NCI-H82 (cell line): Measurements from ENCODE around the gene FGF8.
"Not testable (repeated sequence)": the region's sequence is repeated elsewhere in the genome, so short reads cannot be mapped to it uniquely, and the experiment has no call there.

ENCODE experiments used
- DNase-seq: peaks from one replicate; lab custom pipeline; 2025; lab: John Stamatoyannopoulos, UW

FGF8 gene, protein sequence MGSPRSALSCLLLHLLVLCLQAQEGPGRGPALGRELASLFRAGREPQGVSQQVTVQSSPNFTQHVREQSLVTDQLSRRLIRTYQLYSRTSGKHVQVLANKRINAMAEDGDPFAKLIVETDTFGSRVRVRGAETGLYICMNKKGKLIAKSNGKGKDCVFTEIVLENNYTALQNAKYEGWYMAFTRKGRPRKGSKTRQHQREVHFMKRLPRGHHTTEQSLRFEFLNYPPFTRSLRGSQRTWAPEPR

DNA sequence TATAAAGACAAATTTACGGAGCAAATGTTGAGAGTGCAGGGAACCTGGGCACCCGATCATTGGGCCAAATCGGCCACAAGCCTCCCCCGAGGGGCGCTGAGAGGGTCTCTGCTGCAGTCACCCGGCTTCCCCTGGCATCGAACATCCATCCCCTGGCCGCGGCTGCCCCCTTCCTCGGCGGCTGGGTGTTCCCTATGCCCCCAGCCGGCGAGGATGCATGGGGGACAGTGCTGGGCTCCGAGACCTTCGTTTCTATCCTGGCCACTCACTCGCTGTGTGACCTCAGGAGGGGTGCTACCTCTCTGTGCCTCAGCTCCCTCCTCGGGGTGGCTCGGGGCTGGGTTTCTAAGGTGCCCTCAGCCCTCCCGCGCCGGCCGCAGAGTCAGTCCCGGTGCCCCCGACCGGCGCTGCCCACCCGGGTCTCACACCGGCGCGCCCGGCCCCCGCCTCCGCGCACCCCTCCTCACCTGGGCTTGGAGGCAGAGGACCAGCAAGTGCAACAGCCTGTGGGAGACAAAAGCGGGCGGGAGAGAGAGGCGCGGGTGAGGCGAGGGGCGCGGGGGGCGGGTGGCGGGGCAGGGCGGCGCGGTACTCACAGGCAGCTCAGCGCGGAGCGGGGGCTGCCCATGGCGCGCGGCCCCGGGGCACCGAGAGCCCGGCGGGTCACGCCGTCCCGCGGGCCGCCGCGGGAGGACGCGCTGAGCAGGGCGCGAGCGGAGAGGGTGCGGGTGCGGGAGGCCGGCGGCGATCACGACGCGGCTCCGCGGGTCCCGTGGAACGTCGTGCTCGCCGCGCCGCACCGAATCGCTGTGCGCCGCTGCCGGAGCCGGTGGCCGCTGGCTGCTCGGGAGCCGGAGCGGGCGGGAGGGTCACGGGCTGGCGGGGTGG lies at the start of gene FGF8:
TSS of gene FGF8 (minus strand) at position 842 of the 888 bp plus-strand sequence. CDS start at position 628, 214 bp downstream.
- DNase-seq = no peak

DNA sequence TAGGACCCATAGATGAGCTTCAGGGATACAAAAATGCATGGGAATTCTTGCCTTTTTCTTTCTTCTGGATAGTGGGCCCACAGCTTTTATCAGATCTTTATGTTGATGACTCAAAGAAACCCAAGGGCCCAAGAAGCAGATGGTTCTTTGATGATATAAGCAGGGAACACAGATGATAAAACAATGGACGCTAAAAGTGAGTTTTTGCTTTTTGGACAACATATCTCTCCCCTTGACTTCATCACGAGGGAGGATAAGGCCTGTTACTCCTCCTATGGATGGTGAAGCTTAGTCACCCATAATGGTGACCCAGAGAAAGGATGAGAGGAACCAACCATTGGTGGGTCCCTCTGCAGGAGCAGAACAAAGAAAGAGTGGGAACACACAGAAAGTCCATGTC lies 48.8 kb upstream of the FGF8 start:
- DNase-seq = no peak

DNA sequence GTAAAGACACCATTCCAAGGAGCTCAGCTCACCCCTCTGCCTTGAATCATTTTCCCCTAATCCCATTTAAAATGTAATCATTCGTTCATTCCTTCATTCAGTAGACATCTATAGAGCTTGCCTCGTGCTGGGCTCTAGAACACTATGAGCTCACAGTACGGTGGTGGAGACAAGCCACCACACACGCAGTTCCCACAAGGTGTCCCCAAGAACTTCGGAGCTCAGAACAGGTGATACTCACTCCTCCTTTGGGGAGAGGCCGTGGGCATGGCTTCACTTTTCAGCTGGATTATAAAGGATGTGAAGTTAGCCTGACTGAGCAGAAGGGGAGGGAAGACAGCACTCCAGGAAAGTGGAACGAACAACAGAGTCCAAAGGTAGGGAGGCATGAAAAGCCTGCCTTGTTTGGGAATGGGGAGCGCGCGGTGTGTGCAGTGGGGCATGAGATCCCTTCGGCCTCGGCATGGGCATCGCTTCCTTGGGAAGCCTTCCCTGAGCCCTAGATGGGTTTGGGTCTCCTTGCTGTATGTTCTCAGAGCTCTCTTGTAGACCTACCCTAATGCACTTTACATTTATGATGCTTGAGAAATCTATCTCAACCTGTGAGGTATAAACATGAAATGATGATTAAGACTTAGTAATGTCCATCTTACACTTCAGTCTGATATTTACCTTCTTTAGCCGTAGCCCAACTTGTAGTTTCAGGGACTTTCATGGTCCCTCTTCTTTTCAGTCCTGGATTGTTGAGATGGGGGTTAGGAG lies 43.1 kb upstream of the FGF8 start:
- peak; percentile 89 for DNase-seq

DNA sequence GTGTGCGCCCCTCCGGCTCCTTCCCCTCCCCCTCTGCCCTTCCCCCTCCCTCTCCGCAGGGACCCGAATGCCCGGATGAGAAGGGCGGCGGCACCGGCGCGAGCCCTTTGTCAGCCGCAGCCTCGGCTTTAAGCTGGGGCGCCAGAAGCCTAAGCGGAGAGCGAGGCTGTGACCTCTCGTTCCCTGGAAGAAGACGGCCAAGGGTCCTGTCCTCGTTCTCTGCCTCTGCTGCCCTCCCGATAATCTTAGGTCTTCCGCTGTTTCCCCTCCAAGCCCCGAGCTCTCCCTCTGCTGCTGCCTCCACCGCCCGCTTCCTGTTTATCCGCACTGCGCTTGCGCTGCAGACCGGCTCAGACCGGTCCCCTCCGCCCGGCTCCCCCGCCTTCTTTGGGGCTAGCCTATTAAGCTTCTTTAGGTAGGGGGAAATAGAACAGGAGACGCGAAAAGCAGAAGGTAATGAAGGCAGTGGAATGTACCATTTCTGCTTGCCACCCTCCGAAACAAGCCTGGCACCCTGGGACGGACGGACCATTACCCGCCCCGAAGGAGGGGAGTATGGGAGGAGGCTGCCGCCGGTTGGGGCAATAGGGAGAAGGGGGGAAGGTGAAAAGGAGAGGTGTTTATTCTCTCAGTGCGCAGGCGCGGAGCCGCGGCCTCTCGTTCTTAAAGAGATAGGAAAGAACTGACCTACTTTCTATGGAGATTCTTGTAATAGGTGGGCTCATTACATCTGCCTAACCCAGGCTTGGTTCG lies 42.4 kb upstream of the FGF8 start, which contains the start of gene OGA:
TSS of gene OGA (minus strand) at position 326 of the 753 bp plus-strand sequence. CDS start 422 bp downstream, outside the sequence.
- peak; percentile 99 for DNase-seq

DNA sequence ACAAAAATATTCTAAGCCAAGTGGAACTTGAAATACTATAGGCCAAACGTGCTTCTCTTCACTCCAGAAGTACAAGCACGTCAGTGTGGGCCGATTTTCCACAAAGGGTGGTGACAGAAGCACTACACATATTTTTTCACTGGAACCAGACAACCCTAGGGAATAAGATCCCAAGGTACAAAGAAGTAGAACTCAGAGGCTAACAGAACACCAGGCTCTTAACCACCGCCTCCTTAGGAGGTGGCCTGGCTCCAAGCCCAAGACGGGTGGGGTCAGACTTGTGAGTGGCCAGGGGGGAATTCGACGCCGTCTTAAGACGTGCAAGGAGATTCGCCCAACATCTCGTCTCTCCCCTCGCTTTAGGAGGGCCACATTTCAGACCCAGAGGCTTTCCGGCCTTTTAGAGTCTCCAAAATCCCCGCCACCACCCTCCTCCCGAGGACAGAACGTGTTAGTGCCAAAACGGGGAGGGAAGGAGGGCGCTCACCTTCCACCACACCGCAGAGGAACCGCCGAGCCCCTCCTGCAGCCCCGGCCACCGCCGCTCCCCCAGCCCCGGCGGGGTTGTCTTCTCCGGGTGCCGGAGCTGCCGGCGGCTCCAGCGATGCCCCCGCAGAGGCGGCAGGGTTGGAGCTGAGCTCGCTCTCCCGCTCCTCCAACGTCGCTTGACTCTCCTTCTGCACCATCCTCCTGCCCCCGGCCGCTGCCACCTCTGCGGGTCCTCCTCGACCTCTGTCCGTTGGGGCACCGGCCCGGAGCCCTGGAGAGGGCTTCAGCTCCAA lies 41.6 kb upstream of the FGF8 start:
- DNase-seq = peak; percentile 81

DNA sequence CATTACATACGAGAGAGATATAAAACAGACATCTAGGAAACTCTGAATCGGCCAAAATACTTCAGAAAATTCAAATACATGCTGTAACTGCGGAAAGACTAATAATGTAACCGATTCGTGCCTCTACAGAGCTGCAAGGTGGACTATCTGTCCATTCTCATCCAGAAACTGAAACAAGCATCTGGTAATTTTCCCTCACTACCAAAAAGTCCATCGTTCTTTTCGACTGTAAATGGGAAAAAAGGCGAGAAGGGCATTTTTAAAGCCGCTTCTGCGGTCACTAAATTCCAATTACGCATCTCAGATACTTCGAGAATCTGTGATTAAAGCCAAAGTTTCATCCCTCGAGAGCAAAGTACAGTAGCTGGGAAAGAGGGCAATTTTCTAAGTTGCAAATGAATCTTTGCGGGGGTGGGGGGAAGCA lies 41.0 kb upstream of the FGF8 start:
- DNase-seq = no peak

DNA sequence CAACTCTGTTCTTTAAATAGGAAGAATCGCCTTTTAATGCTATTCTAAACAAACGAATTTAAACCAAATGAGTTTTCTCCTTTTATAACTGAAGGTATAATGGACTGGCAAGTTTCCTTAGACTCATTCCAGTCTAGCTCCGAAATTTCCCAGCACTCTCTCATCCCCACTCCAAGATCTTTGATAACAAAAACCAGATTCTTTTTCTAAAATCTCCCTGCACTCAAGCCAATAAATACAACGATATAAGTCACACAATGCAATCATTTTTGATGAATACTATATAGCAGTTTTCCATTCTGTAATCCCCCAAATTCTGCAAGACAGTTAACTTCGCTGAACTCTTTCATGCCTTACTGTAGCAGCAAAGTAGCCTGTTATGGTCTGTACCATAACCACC lies 40.5 kb upstream of the FGF8 start:
- no peak for DNase-seq

DNA sequence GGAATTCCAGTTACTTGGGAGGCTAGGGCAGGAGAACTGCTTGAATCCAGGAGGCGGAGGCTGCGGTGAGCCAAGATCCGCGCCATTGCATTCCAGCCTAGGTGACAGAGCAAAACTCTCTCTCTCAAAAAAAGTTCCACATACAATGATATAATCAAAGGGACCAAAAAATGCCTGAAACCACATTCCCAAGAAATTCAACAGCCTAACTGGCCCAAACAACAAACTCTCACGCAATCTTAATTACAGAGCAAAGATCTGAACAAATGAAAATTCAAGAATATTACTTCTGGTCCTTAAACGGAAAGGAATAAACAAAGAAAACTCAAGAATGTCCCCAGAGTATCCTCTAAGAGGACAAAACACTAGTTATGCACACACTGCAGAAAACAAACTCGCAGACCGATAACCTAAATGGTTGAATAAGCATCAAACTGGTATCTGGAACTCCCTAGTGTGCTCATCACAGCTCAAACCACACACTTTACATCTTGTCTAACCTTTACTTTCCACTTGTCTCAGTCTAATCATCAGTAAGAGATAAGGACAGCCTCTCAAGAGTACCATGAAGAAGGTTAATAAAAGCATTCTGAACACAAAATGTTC lies 38.7 kb upstream of the FGF8 start:
- DNase-seq = no peak

DNA sequence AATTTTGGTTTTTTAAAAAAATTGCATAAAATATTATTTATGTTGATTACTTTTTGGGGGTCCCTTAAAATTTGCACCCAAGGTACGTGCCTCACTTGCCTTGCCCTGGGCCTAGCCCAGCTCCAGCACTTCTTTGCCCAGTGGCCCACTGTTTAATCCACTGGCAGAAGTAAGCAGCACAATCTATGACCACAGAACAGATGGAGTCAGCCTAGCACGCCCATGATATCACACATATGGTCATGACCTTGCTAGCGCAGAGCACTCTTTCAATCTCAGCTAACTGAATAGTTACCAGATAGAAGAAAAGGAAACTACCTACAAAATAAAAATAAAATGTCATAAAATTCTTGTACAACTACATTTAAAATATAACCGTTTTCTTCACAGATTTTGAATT lies 36.7 kb upstream of the FGF8 start:
- DNase-seq = peak; percentile 43

DNA sequence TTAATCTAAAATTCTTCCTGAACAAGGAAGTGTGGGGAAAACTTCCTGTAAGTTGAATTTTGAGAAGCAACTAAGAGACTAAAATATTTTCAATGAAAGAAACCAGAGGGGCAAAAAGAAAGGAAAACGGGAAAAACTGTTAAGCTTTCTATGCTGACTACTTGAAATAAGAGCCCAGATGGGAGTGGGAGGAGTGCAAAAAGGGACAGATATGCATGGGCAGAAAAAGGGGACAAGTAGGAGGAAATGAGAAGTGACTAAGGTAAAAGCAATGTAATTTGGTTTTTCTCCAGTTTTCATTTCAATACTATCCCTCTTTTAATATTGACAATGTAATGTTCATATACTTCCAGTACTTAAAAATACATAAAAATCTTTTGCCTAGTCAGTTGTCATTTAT lies 31.2 kb upstream of the FGF8 start:
- no peak for DNase-seq

DNA sequence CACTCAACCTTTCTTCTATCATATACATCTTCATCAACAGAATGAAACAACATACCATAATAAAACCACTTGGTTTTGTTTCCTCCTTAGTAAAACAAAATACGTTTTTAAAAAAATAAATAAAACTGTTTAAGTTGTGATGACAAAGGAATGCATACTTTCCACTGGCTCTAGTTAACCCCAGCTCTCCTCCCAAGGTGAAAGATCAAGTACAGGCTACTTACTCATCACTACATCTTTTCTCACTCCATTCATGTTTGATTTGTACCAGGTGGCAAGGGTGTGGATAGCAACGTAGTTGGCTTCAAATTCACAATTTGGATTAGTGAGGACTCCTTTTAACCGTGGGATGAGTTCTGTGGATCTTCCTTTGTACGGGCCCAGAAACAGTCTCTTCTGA lies 27.6 kb upstream of the FGF8 start:
- no peak for DNase-seq

DNA sequence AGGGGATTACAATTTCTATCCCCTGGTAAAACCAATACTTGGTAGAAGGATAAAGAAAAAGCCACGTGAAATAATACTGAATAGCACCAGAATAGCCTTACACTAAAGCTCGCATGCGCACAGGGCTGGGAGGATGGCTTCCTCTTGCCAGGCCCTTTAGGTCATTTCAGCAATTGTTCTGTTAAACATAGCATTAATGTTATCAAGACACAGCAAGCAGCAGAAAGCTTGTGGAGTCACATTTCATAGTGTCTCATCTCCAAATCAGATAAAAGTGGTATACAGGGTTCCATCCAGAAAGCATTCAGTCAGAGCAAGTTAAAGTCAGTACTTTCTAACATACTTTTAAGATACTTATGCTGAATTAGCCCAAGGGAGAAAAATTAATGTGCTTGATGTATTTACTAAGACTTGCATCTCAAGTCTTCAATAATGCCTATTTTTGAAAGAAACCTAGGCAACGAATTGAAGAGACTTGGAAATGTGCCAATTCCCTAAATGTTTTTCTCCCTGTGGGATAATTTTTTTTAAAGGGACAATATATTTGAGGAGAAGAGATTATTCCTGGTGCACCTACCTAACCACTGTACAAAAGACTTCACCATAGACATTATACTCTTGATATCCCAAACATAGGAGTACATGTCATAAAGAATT lies 21.6 kb upstream of the FGF8 start:
- DNase-seq = no peak

DNA sequence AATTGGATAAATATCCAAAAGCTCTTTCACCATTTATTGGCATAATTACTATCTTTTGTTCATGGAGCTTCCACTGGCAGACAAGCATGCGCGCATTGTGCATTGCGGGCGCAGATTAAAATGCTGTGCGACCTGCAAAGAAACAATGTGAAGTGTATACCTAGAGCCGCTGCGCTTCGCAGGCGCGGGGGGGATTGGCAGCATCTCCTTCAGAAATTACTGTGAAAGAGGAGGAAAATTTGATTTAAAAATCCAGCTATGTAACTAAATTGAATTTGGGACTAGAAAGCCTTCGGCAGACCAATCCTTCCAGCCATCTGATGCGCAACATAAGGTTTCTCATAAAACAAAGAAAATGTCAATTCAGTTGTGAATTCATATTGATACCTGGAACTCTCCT lies 17.6 kb upstream of the FGF8 start:
- no peak for DNase-seq

DNA sequence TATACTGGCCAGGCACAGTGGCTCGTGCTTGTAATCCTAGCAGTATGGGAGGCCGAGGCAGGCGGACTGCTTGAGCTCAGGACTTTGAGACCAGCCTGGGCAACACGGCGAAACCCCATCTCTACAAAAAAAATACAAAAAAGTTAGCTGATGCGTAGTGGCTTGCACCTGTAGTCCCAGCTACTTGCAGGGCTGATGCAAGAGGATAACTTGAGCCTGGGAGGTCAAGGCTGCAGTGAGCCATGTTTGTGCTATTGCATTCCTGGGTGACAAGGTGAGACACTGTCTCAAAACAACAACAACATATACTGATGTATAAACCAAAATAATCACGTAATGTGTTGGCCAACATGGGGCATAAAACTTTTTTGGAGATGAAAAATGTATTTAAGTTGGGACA lies 13.8 kb upstream of the FGF8 start:
- DNase-seq = no peak

DNA sequence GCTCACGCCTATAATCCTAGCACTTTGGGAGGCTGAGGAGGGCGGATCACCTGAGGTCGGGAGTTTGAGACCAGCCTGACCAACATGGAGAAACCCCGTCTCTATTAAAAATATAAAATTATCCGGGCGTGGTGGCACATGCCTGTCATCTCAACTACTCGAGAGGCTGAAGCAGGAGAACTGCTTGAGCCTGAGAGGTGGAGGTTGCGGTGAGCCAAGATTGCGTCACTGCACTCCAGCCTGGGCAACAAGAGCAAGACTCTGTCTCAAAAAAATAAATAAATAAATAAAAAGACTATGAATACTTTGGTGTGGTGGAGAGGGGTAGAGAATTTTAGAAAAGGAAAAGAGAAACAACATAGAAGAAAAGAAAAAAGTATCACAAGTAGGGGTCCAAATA lies 13.3 kb upstream of the FGF8 start:
- not testable (repeated sequence) for DNase-seq

DNA sequence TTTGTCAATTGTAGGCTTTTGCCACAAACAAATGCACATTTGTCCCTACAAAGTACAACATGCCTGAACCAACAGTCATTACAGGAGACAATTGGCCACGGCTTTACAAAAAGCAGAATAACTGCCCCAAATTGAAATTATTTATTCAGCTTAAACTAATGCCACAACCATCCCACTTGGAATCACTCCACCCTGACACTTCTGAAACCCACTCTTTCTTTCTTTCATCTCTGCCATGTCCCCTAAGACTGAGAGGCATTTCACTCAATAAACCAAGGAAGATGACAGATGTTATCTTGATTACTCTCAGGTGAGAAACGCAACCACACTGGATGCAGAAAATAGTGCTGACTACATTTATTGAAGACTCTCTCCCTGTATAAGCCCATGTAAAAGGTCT lies 9.9 kb upstream of the FGF8 start:
- DNase-seq = no peak

DNA sequence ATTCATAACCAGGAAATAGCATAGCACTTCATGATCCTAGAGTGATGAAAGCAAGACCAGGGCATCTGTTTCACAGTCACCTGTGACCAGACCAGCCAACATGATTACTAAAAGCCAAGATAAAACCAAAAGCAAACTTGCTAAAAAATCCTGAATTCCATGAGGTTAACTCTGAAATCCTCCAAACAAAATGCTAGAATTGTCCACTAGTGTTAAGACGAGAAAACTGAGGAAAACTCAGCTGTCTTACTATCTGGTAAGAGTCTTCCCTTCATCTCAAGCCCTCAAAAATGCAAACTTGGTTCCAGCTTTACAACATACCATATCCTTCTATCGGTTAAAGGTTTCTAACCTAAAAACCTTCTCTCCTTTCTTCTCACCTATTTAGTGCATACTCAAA lies 8.6 kb upstream of the FGF8 start:
- no peak for DNase-seq

DNA sequence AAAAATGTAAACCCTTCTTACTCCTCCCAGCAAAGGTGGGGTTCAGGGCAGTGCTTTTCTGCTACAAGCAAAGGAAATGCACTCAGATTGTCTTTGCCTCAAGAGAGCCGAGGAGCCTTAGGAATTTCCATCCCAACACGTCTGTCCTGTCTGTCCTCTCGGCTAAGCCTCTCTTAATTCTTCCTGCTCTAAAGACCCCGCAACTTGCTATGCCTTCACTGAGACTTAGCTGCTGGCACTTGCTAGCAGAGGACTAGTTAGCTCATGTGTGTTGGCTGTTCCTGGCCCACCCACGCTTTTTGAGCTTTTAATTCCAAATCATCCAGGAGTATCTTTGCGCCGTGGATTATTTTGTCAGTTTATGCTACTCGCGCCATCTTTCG lies 7.8 kb upstream of the FGF8 start:
- peak; percentile 77 for DNase-seq

DNA sequence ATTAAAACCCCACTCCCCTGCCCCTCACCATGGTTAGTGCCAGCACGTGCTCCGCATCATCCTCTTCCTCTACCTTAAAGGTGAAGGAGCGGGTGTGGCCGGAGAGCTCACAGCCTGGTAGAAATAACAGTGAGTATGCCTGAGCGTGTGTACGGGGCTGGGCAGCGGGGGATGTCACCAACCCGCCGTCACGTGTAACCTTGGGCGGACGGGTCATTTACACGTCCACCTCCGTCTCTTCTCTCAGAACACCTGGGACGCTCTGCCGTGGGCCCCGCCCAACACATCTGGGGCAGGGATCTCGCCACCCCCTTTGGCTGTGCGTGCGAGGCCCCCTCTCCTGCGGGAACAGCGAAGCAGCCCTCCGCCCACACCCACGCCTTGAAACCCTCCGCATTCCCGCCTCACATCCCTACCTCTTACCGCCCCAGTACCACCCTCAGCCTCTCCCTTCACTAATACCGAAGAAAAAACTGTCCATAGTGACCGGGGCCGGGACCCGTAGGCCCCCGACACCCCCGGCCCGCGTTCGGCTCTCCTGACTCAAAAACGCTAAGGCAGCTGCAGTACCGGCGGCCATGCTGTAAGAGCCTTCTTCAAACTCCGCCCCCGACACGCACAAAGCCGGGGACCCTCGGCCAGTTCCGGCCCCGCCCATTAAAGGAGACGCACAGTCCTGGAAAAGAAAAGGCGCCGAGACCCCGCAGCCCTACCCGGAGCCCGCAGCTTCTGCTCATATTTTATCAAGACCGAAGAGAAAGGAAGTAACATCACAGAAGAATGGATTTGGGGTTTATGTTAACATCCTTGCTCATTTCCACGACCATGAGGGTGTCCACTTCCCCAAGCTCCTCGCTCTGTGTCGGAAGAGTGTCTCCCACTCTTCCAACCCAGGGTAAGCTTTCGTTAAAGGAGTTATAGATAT lies 7.2 kb upstream of the FGF8 start, which contains the start of gene NPM3:
TSS of gene NPM3 (minus strand) at position 636 of the 925 bp plus-strand sequence. CDS start at position 580, 56 bp downstream.
- peak; percentile 91 for DNase-seq
